GM19035 (cell line): Measurements from ENCODE around the gene N4BP3.

ENCODE experiments used
- ATAC-seq: cut with Tn5 transposase; IDR thresholded peaks from one replicate; pipeline ENCODE4 v1.9.1; 2021; ENCODE audit not compliant: unreplicated experiment

The N4BP3 gene

DNA sequence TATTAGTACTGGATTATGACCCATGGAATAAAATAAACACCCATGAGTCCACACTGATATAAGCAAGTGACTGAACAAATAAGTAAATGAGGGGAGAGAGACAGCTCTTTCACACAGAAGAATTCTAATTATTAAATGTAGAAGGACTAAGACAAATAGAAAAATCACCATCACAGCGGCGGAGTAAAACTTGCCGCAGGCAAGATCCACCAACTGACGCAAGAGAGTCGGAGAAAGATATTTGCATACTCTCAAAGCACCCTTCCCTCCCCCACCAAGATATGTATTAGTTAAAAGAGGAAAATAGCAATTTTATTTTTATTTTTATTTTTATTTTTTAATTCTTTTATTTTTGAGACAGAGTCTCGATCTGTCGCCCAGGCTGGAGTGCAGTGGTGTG lies 14.6 kb upstream of the N4BP3 start:
- no peak for ATAC-seq

DNA sequence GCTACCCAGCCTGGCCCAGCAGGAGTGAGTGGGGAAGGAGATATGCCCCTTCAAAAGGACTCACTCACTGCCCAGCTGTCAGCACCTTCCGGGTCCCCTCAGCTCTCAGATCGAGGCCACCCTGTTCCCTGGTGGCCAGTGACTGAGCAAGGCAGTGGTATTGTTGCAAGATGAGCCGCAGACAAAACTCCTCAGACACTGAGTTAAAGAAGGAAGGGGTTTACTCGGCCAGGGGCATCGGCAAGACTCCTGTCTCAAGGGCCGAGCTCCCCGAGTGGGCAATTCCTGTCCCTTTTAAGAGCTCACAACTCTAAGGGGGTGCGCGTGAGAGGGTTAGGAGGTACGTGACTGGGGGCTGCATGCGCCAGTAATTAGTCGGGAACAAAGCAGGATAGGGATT lies 9.7 kb upstream of the N4BP3 start:
- ATAC-seq = no peak

DNA sequence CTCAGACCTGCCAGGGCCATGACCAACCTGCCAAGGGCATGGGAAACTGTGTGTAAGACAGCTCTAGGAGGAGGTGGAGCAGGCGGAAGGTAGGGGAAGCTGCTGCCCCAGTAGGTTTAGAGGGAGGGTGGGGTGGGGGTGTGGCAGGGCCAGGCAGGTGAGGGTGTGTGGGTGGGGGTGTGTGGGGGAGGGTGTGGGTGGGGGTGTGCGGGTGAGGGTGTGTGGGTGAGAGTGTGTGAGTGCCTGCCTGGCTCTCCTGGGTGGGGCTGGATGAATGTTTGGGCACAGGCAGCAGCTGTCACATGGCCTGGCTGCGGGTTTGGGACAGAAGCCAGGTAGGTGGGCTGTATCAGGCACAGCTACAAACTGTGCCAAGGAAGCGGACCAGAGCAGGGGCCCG lies 8.8 kb upstream of the N4BP3 start:
- no peak for ATAC-seq

DNA sequence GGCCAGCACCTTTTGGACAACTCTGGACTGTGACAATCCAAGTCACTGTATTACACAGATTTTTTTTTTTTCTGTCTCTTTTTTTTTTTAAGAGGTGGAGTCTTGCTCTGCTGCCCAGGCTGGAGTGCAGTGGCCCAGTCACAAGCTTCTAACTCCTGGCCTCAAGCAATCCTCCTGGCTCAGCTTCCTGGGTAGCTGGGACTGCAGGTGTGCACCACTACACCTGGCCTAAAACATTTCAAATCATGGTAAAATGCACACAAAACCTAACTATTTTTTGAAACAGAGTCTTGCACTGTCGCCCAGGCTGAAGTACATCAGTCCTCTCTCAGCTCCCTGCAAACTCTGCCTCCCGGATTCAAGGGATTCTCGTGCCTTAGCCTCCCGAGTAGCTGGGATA lies 7.2 kb upstream of the N4BP3 start:
- no peak for ATAC-seq

DNA sequence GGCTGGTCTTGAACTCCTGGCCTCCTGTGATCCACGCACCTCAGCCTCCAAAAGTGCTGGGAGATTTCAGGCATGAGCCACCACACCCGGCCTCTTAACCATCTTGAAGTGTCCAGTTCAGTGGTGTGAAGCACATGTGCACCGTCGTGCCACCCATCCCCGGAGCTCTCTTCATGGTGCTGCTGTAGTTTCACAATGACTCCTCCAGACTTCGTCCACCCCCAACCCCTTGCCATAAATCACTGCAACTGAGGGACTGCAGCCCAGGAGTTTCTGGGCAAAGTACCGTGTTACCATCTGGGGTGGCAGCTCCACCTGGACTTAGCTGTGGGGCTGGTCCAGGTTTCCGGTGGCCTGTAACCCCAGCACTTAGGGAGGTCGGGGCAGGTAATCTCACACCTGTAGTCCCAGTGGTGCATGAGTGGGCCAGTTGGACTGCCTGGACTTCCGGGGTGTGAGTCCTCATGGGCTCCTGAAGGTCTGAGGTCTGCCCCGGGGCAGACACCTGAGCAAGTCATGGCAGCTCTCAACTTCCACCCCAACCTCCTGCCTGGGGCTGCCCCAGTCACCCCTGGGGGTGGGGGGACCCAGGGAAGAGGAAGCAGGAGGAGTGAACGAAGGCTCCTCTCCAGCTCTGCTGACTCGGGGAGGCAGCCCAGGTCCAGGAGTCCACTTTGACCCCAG lies 6.6 kb upstream of the N4BP3 start:
- ATAC-seq = no peak

DNA sequence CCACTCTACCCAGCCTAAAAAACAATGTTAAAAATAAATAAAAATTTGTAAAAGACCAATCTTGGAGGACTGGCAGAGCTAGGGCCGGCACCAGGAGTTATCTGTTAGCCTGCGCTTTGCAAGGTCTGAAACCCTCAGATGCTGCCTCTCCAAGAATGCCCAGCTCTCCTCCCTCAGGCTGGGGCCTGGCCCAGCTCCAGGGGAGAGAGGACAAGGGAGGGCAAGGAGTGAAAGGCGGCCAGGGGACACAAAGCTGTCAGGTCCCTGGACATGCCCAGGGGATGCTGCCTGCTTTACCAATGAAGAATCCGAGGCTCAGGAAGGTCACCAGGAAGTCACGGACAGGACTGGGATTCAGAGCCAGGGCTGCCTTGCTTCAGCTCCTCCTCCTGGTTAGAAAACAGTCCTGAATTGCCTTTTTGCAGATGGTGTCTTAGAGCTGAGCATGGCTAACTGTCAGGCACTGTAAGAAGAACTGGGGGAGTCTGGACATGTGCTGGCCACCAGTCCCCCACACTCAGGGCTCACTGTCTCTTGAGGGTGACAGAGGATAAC lies 5.5 kb upstream of the N4BP3 start:
- ATAC-seq = no peak

DNA sequence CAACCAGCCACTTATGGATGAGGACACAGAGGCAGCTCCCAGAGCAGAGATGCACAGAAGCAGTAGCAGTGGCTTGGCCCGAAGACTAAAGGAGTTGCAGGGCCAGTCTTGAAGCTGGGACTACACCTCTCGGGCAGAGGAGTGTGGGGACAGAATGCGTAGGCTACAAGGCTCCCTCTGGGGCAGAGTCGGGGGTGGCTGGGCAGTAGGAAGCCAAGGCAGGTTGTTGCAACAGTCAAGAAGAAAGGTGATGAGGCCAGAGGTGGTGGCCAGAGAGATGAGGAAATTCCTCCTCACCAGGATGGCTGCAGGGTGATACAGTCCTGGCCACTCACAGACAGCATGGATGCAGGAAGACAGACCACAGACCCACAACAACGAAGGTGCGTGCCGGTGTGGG lies 4.9 kb upstream of the N4BP3 start:
- no peak for ATAC-seq

DNA sequence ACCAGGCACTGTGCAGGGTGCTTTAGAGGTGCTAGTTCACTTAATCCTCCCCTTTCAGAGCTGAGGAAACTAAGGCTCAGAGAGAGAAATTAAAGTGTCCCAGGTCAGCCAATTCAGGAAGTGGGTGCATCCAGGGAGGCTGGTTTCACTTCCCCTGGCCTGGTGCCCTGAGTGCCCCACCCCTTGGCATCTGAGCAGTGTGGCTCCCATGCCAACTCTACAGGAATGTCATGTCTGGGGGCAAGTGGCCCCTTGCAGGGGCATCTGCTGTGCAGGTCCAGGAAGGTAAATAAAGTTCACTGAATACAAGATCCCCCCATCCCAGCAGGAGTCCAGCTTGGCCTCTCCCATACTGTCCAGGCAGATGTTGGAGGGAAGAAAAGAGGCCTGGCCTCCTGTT lies 4.4 kb upstream of the N4BP3 start:
- ATAC-seq = no peak

DNA sequence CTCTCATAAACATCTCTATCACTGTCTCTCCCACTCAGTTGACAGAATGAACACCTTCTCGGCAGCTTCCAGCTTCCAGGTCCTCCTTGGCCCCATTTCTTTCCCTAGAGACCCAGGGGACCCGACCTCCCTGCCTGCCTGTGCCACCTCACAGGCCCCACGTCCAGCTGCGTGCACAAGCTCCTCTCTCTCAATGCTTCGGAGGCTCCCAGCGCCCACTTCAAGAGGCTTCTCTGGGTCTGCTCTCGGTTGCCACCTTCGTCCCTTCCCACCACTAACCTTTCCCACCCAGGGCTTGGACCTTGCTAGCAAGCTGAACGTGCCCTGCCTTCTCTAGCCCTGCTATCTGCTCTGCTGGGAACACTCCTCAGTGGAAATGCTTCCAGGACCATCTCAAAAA lies 2.8 kb upstream of the N4BP3 start:
- ATAC-seq = no peak

DNA sequence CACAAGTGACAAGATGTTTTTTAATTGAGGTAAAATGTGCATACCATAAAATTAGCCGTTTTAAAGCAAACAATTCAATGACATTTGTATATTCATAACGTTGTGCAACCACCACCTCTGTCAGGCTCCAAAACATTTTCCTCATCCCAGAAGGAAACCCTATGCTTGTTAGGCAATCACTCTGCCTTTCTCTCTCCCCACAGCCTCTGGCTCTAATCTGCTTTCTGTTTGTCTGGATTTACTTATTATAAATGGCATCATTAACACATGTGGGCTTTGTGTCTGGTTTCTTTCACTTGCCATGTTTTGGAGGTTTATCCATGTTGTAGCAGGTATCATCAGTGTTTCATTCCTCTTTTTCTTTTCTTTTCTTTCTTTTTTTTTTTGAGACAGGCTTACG lies 1.4 kb upstream of the N4BP3 start:
- no peak for ATAC-seq

DNA sequence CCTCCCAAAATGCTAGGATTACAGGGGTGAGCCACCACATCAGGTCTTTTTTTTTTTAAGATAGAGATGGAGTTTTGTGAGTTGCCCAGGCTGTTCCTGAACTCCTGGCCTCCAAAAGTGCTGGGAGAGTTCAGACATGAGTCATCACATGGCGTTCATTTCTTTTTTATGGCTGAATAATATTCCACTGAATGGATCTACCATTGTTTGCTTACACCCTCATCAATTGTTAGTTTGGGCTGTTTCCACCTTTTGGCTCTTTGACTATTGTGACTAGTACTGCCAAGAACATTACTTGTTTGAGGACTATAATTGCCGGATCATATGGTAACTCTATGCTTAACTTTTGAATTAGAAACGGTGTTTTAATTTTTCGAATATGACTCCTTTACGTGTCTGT lies 787 bp upstream of the N4BP3 start:
- no peak for ATAC-seq

DNA sequence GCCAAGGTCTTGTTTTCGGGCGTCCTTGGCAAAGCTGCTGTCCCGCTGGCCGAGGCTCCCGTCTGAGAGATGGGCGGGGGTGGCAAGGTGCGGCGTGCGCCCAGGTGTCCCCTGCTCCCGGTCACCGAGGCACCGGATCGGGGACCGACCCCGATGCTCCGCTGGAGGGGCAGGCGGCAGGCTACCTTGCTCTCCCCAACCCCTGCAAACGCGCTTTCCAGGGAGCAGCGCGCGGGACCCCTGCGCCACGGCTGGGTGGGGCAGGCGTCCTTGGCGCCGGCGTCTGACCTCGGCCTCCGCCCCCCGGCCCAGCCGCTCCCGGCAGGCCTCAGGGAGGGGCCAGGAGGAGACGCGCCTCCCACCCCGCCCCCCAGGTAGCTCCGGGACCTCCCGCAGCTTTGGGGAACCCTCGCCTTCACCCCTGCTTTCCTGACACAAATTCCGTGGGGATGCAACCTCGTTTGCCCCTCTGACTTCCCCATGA lies 551 bp downstream of the N4BP3 start:
- no peak for ATAC-seq

DNA sequence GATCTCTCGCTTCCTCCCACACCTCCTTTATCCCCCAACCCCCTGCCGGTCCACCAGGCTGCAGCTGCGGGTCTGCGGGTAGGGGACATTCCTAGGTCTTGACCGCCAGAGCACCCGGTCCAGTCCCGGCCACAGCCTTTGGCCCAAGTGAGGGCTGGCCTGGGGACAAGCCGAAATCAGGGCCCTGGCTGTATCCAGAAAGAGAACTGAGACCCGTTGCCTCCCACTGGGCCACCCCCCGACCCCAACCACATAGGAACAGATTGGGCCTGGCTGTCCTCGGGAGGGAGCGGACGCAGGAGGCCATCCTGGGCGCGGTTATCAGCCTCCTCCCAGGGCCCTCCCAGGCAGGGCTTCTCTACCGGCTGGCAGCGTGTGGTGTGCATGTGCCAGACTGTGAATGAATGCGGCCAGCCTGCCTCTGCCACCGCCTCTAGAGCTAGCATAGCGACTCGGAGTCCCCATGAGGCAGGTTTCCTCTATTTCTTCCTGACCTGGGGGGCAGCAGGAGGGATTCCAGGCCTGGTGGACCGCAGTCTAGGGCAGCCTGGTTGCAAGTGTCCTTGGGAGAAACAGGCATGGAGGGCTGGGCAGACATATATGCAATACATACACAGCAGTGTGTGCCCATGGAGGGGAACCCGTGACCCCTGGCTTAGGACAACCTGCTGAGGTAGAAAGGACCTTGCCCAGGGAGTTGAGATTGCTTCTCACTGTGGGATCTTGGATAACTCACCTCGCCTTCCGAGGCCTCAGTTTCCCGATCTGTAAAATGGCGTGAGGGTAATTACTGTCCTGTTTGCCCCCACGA lies 1.2 kb downstream of the N4BP3 start:
- no peak for ATAC-seq

DNA sequence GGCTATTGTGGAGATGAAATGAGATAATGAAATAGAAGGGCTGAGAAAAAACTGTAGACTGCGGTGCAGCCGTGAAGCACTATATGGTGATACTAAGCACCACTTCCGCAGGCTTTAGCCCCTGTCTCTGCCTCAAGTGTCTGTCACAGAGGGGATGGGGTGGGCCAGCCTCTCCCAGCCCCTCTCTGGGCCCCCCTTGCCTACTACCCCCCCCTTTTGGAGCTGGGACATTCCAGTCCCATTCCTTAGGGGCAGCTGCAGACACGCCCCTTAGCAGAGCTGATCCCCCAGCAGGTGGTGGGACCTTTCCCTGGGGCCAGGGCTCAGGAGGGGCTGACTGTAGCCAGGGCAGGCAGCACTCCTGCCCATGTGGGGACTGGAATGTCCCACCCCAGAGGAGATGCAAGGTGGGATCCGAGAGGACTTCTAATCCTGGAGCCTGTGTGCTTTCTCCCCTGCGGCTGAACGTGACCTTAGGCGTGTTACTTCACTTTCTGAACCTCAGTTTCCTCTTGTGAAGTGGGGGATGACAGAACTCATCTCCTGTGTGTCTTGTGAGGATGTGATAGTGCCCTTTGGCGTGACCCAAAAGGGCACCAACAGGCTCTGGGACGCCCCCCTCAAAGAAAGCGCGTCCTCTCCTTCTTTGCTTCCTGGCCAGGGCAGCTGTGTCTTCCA lies 1.9 kb downstream of the N4BP3 start:
- ATAC-seq = no peak

DNA sequence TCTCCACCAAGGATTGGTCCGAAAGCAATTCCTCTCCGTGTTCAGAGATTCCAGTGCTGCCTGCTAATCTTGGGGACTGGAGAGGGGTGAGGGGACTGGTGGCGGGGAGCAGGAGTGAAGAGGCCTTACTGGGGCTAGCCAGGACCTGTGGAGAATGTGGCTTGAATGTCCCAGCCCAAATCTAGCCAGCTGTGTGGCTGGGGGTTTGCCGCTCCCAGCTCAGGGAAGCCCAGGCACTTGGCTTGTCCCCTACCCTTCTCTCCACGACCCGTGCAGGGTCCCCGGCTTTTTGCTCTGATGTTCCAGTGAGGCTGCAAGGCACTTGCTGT lies 2.4 kb downstream of the N4BP3 start:
- no peak for ATAC-seq

DNA sequence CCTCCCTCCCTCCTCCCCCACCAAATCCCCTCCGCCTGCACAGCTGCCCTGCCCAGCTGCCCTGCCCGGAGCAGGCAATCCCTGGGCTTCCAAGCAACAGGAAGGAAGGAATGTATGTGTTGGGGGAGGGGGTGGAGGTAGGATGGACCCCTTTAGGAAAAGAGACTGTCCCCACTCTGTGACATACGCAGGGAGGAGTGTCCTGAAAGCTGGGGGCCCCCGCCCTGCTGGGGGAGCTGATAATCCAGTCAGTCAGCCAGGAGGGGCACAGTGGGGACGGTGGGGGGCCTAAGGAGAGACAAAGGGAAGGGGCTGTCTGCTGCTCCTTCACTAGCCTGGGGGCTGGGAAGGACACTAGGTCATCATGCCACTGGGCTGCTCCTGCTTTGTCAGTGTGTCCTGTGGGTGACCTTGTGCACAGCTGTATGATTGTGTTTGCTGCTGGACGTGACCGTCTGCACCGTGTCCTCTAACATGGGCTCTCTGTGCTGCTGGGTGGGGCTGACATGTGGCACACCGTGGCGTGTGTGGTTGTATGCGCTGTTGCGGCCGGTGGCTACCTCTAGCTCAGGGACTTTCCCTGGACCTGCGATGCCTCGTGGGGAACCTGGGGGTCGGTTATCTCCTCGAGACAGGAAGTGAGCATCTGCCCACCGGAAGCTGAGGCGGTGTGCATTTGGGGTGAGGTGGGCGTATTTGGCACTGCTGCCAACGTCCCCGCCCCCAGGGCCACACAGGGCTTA lies 3.0 kb downstream of the N4BP3 start:
- peak; percentile 39 for ATAC-seq

DNA sequence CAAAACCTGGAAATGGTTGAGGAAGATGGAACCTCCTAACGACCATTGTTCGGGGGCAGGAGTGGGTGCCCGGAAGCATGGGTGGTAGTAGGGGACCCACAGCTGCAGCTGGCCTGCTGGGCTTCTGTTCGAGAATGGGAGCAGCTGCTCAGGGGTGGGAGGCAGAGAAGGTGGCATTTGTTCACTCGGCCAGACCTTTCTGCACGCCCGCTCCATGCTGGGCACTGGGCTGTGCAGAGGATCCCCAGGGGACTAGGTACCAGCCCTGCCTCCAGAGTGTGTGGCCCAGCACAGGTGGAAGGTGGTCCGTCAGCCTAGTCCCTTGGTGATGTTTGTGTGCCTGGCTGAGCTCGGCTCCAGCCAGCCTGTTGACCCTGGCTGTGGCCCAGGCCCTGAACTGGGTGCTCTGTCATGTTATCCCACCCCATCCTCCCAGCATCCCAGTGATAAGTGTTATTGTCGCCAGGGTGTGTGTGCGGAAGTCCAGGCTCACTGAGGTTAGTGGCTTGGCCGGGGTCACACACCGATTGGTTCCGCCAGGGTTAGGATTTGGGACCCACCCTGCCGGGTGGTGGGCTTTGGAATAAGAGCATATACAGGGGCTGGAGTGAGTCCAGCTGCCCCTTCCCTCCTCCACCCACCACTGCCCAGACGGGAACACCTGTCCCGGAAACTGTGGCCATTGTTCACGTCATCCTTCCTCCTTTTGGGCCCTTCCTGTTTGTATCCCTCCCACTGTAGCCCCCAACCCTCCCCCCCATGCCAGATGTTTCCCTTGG lies 4.8 kb downstream of the N4BP3 start:
- no peak for ATAC-seq

DNA sequence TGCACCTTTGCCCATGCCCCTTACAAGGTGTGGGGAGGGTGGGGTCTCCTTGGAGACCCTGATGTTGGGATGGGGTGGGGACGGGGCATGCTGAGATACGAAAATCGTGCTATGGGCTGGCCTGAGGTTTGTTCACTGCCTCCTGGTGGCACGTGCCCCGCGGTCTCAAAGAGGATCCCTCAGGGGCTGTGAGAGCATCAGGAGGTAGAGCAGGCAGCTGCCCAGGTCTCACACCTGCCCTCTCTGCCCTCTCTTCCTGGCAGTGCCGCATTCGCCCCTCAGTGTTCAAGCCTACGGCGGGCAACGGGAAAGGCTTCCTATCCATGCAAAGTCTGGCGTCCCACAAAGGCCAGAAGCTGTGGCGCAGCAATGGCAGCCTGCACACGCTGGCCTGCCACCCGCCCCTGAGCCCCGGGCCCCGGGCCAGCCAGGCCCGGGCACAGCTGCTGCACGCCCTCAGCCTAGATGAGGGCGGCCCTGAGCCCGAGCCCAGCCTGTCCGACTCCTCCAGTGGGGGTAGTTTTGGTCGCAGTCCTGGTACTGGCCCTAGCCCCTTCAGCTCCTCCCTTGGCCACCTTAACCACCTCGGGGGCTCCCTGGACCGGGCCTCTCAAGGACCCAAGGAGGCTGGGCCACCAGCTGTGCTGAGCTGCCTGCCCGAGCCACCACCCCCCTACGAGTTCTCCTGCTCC lies 6.7 kb downstream of the N4BP3 start:
- no peak for ATAC-seq

DNA sequence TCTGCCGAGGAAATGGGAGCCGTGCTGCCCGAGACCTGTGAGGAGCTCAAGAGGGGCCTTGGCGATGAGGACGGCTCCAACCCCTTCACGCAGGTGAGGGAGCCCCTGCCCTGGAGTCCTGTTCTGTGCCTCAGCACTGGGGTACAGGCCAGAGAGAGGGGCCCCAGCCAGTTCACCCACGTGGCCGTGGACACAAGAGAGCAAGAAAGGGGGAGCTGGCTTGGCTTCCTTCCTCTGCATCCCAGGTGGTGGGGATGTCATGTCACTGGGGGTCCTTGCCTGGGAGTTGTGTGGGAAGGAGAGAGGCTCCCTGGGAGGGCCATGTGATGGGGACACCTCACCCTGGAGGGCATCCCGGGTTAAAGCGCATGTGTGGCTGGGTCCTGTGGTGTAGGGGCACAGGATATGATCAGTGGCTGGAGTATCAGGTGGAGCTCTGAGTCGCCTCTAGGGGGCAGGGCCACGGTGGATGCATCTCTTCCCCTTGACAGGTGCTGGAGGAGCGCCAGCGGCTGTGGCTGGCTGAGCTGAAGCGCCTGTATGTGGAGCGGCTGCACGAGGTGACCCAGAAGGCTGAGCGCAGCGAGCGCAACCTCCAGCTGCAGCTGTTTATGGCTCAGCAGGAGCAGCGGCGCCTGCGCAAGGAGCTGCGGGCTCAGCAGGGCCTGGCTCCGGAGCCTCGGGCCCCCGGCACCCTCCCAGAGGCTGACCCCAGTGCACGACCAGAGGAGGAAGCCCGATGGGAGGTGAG lies 7.5 kb downstream of the N4BP3 start:
- ATAC-seq = peak; percentile 64
